CMK (cell line): ENCODE results near the gene PROX2.

Source experiments
- DNase-seq: peaks from one replicate; pipeline ENCODE4 v3.0.0-alpha.2; 2010; ENCODE audit warnings: low read depth

The PROX2 gene

GRCh38 chr14:74875941-74876913 is at the start of gene PROX2:
Gene PROX2, minus strand, starts transcription at chr14:74876145. Its CDS starts 12,311 bp downstream, at chr14:74863834.
- DNase-seq: no peak

GRCh38 chr14:74924061-74924460 is 48.1 kb upstream of the PROX2 start:
- DNase-seq: no peak

GRCh38 chr14:74922752-74923401 is 46.9 kb upstream of the PROX2 start, which contains the start of gene RPS6KL1:
Gene RPS6KL1, minus strand, starts transcription at chr14:74923260. Its CDS starts 1,719 bp downstream, at chr14:74921541.
- DNase-seq: peak; percentile 65

GRCh38 chr14:74921987-74922751 is 46.2 kb upstream of the PROX2 start:
- no peak for DNase-seq

GRCh38 chr14:74921053-74921620 is 45.2 kb upstream of the PROX2 start:
- no peak for DNase-seq

- DNase-seq: no peak
These were observed 44.3 kb upstream of the PROX2 start for GRCh38 chr14:74920281-74920680.

GRCh38 chr14:74919421-74920165 is 43.6 kb upstream of the PROX2 start:
- DNase-seq: no peak

GRCh38 chr14:74918380-74918779 is 42.4 kb upstream of the PROX2 start:
- DNase-seq: no peak

- DNase-seq: no peak
These were observed 41.7 kb upstream of the PROX2 start for GRCh38 chr14:74917646-74918081.

- DNase-seq: no peak
These were observed 41.2 kb upstream of the PROX2 start for GRCh38 chr14:74917178-74917543.

GRCh38 chr14:74915826-74916225 is 39.9 kb upstream of the PROX2 start:
- no peak for DNase-seq

GRCh38 chr14:74915426-74915825 is 39.5 kb upstream of the PROX2 start:
- no peak for DNase-seq

GRCh38 chr14:74913986-74914573 is 38.1 kb upstream of the PROX2 start:
- no peak for DNase-seq

- no peak for DNase-seq
These were observed 37.5 kb upstream of the PROX2 start for GRCh38 chr14:74913393-74913910.

- no peak for DNase-seq
These were observed 36.9 kb upstream of the PROX2 start for GRCh38 chr14:74912801-74913200.

- DNase-seq: no peak
These were observed 36.2 kb upstream of the PROX2 start for GRCh38 chr14:74912111-74912510.

GRCh38 chr14:74911704-74912103 is 35.8 kb upstream of the PROX2 start:
- DNase-seq: no peak

GRCh38 chr14:74911221-74911620 is 35.3 kb upstream of the PROX2 start:
- DNase-seq: no peak

- no peak for DNase-seq
These were observed 34.6 kb upstream of the PROX2 start for GRCh38 chr14:74910556-74910955.

GRCh38 chr14:74909911-74910310 is 34.0 kb upstream of the PROX2 start:
- no peak for DNase-seq

- DNase-seq: no peak
These were observed 33.6 kb upstream of the PROX2 start for GRCh38 chr14:74909501-74909900.
